NB4 (cell line): ENCODE measurements around the gene EBF4.

Experiments
- DNase-seq: peaks from one replicate; pipeline ENCODE4 v3.0.0; 2010; ENCODE audit warnings: low read depth
- H3K4me3 ChIP-seq: one replicate; pipeline ENCODE4 v1.5.1; 2011; ENCODE audit warnings: mild to moderate bottlenecking, low read depth, low read length, moderate library complexity
- MAX ChIP-seq: IDR thresholded peaks from 2 replicates; pipeline ENCODE4 v1.6.1; 2011; ENCODE audit warnings: low read depth, low read length
- MYC ChIP-seq: IDR thresholded peaks from 2 replicates; pipeline ENCODE4 v1.6.1; 2011; ENCODE audit warnings: low read depth, low read length
- POLR2A ChIP-seq: IDR thresholded peaks from 2 replicates; pipeline ENCODE4 v1.6.1; 2011; ENCODE audit warnings: mild to moderate bottlenecking; ENCODE audit not compliant: insufficient read length; ENCODE audit errors: extremely low read depth
- TF ChIP-seq, protein P1 (sequence below): IDR thresholded peaks from one replicate; pipeline ENCODE4 v1.5.1; 2012; ENCODE audit warnings: low read depth, low read length

EBF4 gene

DNA sequence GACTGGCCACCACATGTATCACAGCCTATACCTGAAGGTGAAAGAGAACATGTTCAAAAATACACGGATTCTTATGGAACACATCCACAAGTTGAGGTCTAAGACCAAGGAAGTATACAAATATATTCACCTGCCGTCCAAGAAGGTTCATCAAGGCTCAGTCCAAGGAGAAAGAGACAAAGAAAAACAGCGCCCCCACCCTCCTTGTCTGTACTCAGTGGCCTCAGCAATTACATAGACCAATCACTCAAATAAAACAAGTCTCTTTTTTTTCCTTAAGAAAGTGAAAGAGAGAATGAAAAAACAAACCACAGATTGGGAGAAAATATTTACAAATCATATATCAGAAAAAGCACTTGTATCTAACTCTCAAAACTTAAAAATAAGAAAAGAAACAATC is 88.4 kb downstream of the EBF4 start:
- DNase-seq: no peak
- no peak for TF ChIP-seq MAX
- TF ChIP-seq, protein P1, sequence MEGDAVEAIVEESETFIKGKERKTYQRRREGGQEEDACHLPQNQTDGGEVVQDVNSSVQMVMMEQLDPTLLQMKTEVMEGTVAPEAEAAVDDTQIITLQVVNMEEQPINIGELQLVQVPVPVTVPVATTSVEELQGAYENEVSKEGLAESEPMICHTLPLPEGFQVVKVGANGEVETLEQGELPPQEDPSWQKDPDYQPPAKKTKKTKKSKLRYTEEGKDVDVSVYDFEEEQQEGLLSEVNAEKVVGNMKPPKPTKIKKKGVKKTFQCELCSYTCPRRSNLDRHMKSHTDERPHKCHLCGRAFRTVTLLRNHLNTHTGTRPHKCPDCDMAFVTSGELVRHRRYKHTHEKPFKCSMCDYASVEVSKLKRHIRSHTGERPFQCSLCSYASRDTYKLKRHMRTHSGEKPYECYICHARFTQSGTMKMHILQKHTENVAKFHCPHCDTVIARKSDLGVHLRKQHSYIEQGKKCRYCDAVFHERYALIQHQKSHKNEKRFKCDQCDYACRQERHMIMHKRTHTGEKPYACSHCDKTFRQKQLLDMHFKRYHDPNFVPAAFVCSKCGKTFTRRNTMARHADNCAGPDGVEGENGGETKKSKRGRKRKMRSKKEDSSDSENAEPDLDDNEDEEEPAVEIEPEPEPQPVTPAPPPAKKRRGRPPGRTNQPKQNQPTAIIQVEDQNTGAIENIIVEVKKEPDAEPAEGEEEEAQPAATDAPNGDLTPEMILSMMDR: peak; percentile 7
- no peak overlapping the region for H3K4me3 ChIP-seq

DNA sequence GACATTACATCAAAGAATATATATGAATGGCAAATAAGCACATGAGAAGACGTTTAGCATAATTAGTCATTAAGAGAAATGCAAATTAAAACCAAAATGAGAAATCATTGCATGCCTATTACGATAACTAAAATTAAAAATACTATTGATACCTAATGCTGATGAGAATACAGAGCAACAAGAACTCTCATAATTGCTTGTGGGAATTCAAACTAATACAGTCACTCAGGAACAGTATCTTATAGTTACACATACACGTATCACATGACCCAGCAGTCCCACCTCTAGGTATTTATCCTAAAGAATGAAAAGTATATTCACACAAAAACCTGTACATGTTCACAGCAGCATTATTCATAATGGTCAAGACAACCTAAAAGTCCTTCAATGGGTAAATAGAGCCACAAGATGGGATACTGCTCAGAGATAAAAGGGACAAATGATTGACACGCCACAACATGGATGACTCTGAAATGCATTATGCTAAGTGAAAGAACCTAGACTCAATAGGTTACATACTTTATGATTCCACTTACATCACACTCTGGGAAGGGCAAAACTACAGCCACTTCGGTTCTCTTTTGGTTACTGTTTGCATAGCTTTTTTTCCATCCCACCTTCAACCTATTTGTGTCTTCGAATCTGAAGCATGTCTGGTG is 91.5 kb downstream of the EBF4 start:
- H3K4me3 ChIP-seq: no peak overlapping the region
- TF ChIP-seq MYC (no peak), POLR2A (no peak), MAX (no peak)
- TF ChIP-seq, protein P1: no peak
- no peak for DNase-seq

- TF ChIP-seq MYC (no peak), POLR2A (no peak), MAX (no peak)
- TF ChIP-seq, protein P1: no peak
- DNase-seq: no peak
- no peak overlapping the region for H3K4me3 ChIP-seq
Measured at GRCh38 chr20:2793471-2793870, 100.9 kb downstream of the EBF4 start.

GRCh38 chr20:2794202-2794748 is 101.7 kb downstream of the EBF4 start:
- no peak for DNase-seq
- TF ChIP-seq POLR2A: no peak
- no peak for TF ChIP-seq MYC
- TF ChIP-seq MAX: no peak
- TF ChIP-seq, protein P1: no peak

GRCh38 chr20:2794866-2795447 is 102.4 kb downstream of the EBF4 start:
- no peak for DNase-seq
- no peak overlapping the region for H3K4me3 ChIP-seq
- TF ChIP-seq MAX (no peak), MYC (no peak), POLR2A (no peak)
- TF ChIP-seq, protein P1: no peak

More at GRCh38 chr20:2794202-2794748, 101.7 kb downstream of the EBF4 start:
- H3K4me3 ChIP-seq: no peak overlapping the region
